ENCODE data around the gene CCDC12.

Gene CCDC12

GRCh38 chr3:46943237-46944187, 33.0 kb downstream of the CCDC12 start:
- no peak for TF ChIP-seq CTCF (IDR thresholded peaks at IDR 0.05; ENCODE audit: insufficient read depth, low read depth, low read length, missing control alignments)
- peak; percentile 86 for DNase-seq (ENCODE audit: low read depth)
- H3K4me3 ChIP-seq (ENCODE audit: low read length) = no peak overlapping the region

GRCh38 chr3:46942481-46943236, 33.9 kb downstream of the CCDC12 start:
- no peak for TF ChIP-seq CTCF (IDR thresholded peaks at IDR 0.05; ENCODE audit: insufficient read depth, low read depth, low read length, missing control alignments)
- no peak overlapping the region for H3K4me3 ChIP-seq (ENCODE audit: low read length)
- no peak for DNase-seq (ENCODE audit: low read depth)

- no peak for TF ChIP-seq CTCF (IDR thresholded peaks at IDR 0.05; ENCODE audit: insufficient read depth, low read depth, low read length, missing control alignments)
- no peak for DNase-seq (ENCODE audit: low read depth)
- H3K4me3 ChIP-seq (ENCODE audit: low read length) = no peak overlapping the region
These were observed 34.5 kb downstream of the CCDC12 start for GRCh38 chr3:46942076-46942475.

- no peak overlapping the region for H3K4me3 ChIP-seq (ENCODE audit: low read length)
- DNase-seq (ENCODE audit: low read depth) = no peak
- no peak for TF ChIP-seq CTCF (IDR thresholded peaks at IDR 0.05; ENCODE audit: insufficient read depth, low read depth, low read length, missing control alignments)
These were observed 36.7 kb downstream of the CCDC12 start for GRCh38 chr3:46939578-46940445.

GRCh38 chr3:46938118-46938517, 38.4 kb downstream of the CCDC12 start:
- no peak for DNase-seq (ENCODE audit: low read depth)
- no peak overlapping the region for H3K4me3 ChIP-seq (ENCODE audit: low read length)
- no peak for TF ChIP-seq CTCF (IDR thresholded peaks at IDR 0.05; ENCODE audit: insufficient read depth, low read depth, low read length, missing control alignments)

- H3K4me3 ChIP-seq (ENCODE audit: low read length) = no peak overlapping the region
- no peak for TF ChIP-seq CTCF (IDR thresholded peaks at IDR 0.05; ENCODE audit: insufficient read depth, low read depth, low read length, missing control alignments)
- no peak for DNase-seq (ENCODE audit: low read depth)
These were observed 39.8 kb downstream of the CCDC12 start for GRCh38 chr3:46936733-46937250.
